Measurements from ENCODE around the gene COMP.
A peak's percentile ranks its signal among the peaks of the same experiment; 100 is the strongest.

Gene COMP

GRCh38 chr19:18803550-18804138, 12.5 kb upstream of the COMP start:
- DNase-seq: no peak

- DNase-seq: no peak
These were observed 11.2 kb upstream of the COMP start for GRCh38 chr19:18802354-18802753.

DNA sequence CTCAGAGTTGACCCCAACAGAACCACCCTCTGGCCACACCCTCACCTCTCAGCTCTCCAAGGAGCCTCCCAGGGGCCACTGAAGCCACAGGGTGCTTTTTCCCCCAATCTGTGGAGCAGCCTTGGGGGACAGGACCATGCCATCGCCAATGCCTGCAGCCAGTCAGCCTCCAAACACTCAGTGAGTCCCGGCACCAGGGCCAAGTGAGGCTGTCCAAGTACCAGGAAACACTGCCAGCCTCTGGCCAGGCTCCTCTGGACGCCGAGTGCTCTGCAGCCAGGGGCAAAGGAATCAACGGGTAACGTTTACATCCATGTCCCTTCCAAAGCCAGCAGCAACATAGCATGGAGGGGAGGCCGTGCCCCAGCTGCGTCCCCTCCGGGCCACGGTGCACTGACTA, 9.5 kb upstream of the COMP start:
- DNase-seq: no peak

- DNase-seq: no peak
These were observed 9.0 kb upstream of the COMP start for GRCh38 chr19:18800079-18800478.

- DNase-seq: no peak
These were observed 8.4 kb upstream of the COMP start for GRCh38 chr19:18799389-18799970.

GRCh38 chr19:18798384-18799352, 7.6 kb upstream of the COMP start:
- DNase-seq: no peak

GRCh38 chr19:18796239-18796638, 5.1 kb upstream of the COMP start:
- DNase-seq: no peak

GRCh38 chr19:18795540-18795939, 4.4 kb upstream of the COMP start:
- DNase-seq: no peak

DNA sequence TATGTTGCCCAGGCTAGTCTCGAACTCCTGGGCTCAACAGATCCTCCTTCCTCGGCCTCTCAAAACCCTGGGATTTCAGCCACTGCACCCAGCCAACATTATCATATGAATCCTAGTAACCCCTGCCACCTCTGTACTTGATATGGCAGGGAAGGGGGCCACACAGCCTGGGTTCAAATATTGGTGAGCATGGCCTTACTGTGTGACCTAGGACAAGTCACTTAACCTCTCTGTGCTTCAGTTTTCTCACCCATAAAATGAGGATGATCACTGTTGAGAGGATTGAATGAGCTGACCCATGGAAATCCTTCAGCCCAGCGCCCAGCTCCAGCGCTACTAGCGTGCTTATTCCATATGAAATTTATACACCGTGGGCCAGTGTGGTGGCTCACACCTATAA, 3.6 kb upstream of the COMP start:
- no peak for DNase-seq

DNA sequence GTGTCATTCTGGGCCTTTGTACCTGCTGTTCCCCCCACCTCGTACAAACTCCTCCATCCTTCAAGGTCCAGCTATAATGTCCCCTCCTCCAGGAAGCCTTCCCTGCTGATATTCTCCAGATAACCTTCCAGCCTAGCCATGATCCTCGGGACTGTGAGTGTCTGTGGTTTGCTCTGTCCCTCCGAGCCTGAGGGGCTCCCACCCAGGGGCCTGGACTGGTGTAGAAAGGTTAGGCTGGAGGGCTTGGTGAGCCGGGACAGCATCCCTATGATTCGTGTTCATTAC, 2.9 kb upstream of the COMP start:
- DNase-seq: no peak

GRCh38 chr19:18793144-18794028, 2.3 kb upstream of the COMP start:
- DNase-seq: no peak

DNA sequence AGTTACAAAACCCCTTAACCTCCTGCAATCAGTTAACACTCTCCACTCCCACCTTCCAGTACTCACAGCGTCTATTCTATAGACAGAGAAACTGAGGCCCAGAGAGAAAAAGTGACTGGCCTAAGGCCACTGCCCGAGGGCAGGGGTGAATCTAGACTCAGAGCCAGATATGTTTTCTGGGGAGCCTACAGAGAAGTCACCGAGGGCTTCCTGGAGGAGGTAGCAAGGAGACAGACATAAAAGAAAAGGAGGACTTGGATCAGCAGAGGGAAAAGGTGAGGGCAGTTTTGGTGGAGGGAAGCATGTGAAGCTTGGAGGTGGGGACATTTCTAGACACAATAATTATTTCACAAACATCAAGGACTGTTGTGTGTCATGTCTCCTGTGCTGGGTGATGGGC, 1.6 kb upstream of the COMP start:
- no peak for DNase-seq

- DNase-seq: no peak
These were observed 192 bp upstream of the COMP start for GRCh38 chr19:18791315-18791678.

DNA sequence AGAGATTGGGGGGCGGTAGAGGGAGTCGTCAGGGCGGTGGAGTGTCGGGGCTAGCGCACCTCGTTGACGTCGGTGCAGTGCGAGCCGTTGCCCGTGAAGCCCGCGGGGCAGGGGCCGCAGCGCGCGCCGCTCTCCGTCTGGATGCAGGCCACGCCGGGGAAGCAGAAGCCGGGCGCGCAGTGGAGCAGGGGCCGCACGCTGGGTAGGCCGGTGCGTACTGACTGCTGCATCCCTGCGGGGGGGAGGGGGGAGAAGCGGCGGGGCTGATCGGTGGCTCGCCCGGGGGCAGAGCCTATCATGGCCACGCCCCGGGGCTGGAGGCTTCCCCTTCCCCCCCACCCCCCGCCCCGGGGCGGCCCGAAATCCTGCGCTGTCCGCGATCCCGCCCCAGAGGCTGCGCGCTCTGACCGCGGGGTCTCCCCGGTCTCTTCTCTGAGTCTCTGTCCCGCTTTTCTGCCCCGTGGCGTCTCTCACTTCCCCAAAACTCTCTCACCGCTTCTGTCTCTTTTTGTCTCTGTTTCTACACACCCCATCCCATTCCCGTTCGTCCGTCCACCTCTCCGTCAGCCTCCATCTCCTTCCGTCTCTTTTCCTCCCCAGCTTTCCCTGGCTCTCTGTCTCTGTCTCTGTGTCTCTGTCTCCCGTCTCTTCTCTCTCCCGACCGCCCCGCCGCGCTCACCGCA, 1.1 kb downstream of the COMP start:
- DNase-seq: peak in 2 of 5 experiments; percentile 29 to 35

DNA sequence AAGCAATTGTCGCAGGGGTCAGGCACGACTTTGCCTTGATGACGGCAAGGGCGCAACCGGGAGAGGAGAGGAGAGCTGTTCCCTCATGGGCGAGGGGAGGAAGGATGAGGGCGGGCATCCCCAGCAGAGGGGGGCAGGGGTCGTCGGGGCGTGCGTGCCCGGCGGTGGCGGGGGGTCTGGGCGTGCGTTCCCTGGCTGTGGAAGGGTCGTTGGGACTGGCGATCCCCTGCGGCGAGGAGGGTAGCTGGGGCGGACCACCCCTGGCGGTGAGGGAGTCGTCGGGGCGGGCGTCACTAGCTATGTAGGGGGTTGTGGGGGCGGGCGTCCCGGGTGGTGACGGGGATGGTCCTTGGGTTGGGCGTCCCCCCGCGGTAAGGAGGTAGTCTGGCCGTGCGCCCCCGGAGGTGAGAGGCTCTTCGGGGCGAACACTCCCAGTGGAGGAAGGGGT, 1.7 kb downstream of the COMP start:
- DNase-seq: no peak

- no peak for DNase-seq
These were observed 2.3 kb downstream of the COMP start for GRCh38 chr19:18788529-18789421.

- DNase-seq: peak; percentile 28 to 73 (median 61)
These were observed 5.7 kb downstream of the COMP start for GRCh38 chr19:18785179-18786124.

GRCh38 chr19:18784786-18785120, 6.4 kb downstream of the COMP start:
- DNase-seq: no peak

DNA sequence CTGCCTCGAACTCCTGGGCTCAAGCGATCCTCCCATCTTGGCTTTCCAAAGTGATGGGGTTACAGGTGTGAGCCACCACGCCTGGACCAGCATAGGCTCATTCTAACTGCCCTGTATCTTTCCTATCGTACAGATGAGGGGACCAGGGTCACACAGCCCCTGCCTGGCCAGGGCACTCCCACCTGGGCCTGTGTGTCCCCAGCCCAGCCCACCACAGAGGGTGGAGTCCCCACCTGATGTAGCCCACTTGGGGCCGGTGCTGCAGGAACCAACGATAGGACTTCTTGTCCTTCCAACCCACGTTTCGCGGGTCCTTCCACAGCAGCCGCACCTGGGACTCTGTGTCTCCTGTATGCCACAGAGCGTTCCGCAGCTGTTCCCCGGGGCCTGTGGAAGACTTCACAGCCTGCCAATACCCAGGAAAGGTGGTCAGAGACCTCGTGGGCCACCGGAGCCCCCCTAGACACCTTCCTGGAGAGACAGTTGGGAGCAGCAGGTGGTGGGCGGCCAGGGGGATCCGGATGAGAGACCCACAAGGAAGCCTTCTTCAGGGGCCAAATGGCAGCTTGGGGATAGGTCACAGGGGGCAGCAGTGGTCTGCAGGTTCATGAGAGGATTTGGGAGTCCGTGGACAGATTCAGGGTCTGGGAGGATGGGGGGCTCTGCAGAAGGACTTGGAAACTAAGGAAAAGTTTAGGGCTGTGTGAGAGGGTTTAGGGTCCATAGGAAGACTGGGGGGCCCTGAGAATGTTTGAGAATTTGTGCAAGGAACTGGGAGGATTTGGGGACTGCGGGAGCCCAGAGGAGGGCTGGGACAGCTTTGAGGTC, 6.9 kb downstream of the COMP start:
- DNase-seq: no peak
